ENCODE results near the gene OR2J3.

OR2J3 gene

GRCh38 chr6:29107758-29108157, at the start of gene OR2J3:
Gene OR2J3 (plus strand): TSS chr6:29108058. CDS start chr6:29111891, 3,833 bp downstream.
- no peak for TF ChIP-seq CTCF (IDR thresholded peaks at IDR 0.05; ENCODE audit: borderline replicate concordance, insufficient read depth, low read depth, low read length)
- no peak within 1 kb of the TSS for H3K4me3 ChIP-seq (ENCODE audit: low read depth, low read length)

GRCh38 chr6:29071831-29072723, 35.8 kb upstream of the OR2J3 start:
- peak; percentile 74 for TF ChIP-seq CTCF (IDR thresholded peaks at IDR 0.05; ENCODE audit: borderline replicate concordance, insufficient read depth, low read depth, low read length)
- H3K4me3 ChIP-seq (ENCODE audit: low read depth, low read length): no peak overlapping the region

GRCh38 chr6:29079203-29079602, 28.7 kb upstream of the OR2J3 start:
- no peak for TF ChIP-seq CTCF (IDR thresholded peaks at IDR 0.05; ENCODE audit: borderline replicate concordance, insufficient read depth, low read depth, low read length)
- no peak overlapping the region for H3K4me3 ChIP-seq (ENCODE audit: low read depth, low read length)

- no peak overlapping the region for H3K4me3 ChIP-seq (ENCODE audit: low read depth, low read length)
- no peak for TF ChIP-seq CTCF (IDR thresholded peaks at IDR 0.05; ENCODE audit: borderline replicate concordance, insufficient read depth, low read depth, low read length)
Measured at GRCh38 chr6:29081312-29081711, 26.5 kb upstream of the OR2J3 start.

GRCh38 chr6:29082457-29082856, 25.4 kb upstream of the OR2J3 start:
- H3K4me3 ChIP-seq (ENCODE audit: low read depth, low read length): no peak overlapping the region
- TF ChIP-seq CTCF (IDR thresholded peaks at IDR 0.05; ENCODE audit: borderline replicate concordance, insufficient read depth, low read depth, low read length): no peak

- H3K4me3 ChIP-seq (ENCODE audit: low read depth, low read length): no peak within 1 kb of the TSS
- no peak for TF ChIP-seq CTCF (IDR thresholded peaks at IDR 0.05; ENCODE audit: borderline replicate concordance, insufficient read depth, low read depth, low read length)
Measured at GRCh38 chr6:29087213-29087612, 20.6 kb upstream of the OR2J3 start, which contains the start of gene OR2B3. Gene OR2B3 (minus strand): TSS chr6:29087313. CDS start chr6:29087248, 65 bp downstream.

- no peak overlapping the region for H3K4me3 ChIP-seq (ENCODE audit: low read depth, low read length)
Measured at GRCh38 chr6:29092957-29093356, 14.9 kb upstream of the OR2J3 start.

More at GRCh38 chr6:29092957-29093356, 14.9 kb upstream of the OR2J3 start:
- TF ChIP-seq CTCF (IDR thresholded peaks at IDR 0.05; ENCODE audit: borderline replicate concordance, insufficient read depth, low read depth, low read length): no peak

Data from GM12875 (cell line).